ENCODE measurements around the gene LPIN1.

The LPIN1 gene

DNA sequence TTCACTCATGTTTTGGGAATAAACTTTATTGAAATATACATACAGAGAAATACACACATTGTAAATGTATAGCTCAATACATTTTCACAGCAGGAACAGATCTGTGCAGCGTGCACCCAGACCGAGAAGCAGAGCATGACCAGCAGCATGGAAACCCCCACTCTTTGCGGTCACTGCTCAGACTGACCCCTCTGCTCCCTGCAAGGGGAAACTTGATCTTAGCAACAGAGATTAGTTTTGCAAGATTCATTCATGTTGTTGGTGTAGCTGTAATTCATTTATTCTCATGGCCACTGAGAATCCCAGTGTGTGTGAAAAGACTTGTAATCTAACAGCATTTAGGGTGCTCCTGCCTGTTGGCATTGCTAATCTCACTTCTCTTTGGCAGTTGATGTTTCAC is 35.2 kb downstream of the LPIN1 start:
- DNase-seq (ENCODE audit: low spot score) (no peak), FAIRE-seq (no peak)

- FAIRE-seq (no peak), DNase-seq (ENCODE audit: low spot score) (no peak)
Observed at GRCh38 chr2:11784280-11784679, 37.8 kb downstream of the LPIN1 start.

DNA sequence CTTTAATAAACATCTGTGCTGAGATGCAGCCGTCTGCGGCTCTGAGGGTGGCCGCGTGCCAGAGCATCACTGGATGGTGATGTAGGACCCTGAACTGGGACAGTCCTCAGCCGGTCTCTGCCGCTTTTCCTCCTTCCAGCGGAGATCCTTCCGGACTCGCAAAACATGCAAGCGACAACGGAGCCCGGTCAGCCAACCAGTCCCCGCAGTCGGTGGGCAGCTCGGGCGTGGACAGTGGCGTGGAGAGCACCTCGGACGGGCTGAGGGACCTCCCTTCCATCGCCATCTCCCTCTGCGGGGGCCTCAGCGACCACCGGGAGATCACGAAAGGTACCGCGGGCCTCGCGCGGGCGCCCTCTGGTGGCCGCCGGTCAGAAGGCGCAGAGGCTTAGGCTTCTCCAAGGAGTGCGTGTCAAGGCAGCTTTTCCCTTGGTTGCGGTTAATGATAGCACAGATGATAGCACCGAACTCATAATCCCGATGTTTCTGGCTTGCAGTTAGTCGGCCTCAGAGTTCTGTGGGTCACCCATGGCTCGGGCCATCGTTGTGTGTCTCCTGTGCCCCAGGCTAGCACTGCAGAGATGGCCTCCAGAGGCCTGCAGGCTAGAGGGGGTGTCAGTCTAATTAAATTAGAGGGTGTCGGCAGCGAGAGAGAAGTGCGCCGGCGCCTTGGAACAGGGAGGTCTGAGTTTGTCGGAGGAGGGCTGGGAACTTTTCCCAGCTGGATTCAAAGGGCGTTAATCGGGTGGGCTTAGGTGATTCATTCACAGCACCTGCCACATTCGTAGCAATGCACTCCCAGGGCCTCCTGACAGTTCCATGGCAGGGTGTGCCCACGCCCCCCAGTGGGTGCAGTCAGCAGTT is 38.5 kb downstream of the LPIN1 start:
- no peak for DNase-seq (ENCODE audit: low spot score)
- FAIRE-seq, result no peak

GRCh38 chr2:11785611-11785940 is 39.1 kb downstream of the LPIN1 start:
- FAIRE-seq, result no peak
- no peak for DNase-seq (ENCODE audit: low spot score)

DNA sequence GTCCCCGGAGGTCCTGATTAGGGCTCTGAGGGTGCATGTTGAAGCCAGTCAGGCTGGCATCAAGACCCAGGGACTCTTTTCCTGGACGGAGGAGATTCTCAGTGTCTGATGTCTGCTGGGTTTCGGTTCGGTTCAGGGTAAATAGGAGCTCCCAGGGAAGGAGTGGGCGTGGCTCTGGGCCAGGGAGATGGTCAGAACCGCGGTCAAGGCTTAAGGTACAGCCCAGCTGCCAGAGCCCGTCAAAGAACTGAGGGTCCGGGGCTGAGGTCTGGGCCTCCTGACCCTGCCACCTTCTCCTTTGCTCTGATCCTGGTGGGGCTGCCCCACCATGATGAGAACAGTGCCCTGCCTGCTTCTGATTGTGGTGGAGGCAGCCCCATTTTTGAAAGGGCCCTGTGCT is 39.8 kb downstream of the LPIN1 start:
- no peak for FAIRE-seq

GRCh38 chr2:11786592-11786991 is 40.2 kb downstream of the LPIN1 start:
- DNase-seq (ENCODE audit: low spot score) (no peak), FAIRE-seq (no peak)

More for the DNA sequence above, 39.8 kb downstream of the LPIN1 start:
- DNase-seq (ENCODE audit: low spot score), result no peak

- DNase-seq (ENCODE audit: low spot score) (no peak), FAIRE-seq (no peak)
Observed at GRCh38 chr2:11787991-11788390, 41.6 kb downstream of the LPIN1 start.

- DNase-seq (ENCODE audit: low spot score), result no peak
- no peak for FAIRE-seq
Observed at GRCh38 chr2:11788461-11789124, 42.2 kb downstream of the LPIN1 start.

GRCh38 chr2:11789243-11789642 is 42.8 kb downstream of the LPIN1 start:
- DNase-seq (ENCODE audit: low spot score), result no peak
- FAIRE-seq, result no peak

DNA sequence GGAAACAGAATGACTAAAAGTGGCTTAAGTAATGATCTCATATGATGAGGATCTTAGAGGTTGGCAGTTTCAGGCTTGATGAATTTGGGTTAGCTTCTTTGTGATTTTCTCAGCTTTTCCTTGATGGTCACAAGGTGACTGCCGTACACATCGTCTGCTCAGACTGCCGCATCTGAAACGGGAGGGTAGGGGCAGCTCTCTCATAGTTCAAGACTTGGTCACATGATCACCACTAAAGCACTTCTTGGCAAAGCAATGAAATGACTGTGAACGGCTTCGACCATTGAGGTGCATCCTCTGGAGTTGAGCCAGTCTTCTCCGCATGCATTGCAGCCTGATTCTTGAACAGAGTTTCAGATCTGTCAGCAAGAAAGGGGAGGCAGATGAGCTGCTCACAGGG is 43.8 kb downstream of the LPIN1 start:
- no peak for FAIRE-seq

DNA sequence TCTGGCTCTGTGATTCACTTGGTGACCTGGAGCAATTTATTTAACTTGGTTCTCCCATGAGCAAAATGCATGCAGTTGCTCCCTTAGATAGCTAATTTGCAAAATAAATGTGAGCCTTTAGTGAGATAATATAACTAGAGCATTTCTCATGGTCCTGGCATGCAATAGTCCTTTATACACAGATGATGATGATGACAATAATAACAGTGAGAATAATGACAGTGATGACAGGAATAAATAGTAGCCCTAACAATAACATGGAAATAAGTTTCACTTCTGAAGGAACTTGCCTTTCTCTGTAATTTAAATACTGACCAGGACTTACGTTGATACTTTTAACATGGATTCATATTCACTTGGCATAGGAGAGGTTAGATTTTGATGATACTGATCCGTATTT is 49.2 kb downstream of the LPIN1 start:
- DNase-seq (ENCODE audit: low spot score), result no peak
- FAIRE-seq, result no peak

More for the DNA sequence above, 43.8 kb downstream of the LPIN1 start:
- DNase-seq (ENCODE audit: low spot score), result no peak

DNA sequence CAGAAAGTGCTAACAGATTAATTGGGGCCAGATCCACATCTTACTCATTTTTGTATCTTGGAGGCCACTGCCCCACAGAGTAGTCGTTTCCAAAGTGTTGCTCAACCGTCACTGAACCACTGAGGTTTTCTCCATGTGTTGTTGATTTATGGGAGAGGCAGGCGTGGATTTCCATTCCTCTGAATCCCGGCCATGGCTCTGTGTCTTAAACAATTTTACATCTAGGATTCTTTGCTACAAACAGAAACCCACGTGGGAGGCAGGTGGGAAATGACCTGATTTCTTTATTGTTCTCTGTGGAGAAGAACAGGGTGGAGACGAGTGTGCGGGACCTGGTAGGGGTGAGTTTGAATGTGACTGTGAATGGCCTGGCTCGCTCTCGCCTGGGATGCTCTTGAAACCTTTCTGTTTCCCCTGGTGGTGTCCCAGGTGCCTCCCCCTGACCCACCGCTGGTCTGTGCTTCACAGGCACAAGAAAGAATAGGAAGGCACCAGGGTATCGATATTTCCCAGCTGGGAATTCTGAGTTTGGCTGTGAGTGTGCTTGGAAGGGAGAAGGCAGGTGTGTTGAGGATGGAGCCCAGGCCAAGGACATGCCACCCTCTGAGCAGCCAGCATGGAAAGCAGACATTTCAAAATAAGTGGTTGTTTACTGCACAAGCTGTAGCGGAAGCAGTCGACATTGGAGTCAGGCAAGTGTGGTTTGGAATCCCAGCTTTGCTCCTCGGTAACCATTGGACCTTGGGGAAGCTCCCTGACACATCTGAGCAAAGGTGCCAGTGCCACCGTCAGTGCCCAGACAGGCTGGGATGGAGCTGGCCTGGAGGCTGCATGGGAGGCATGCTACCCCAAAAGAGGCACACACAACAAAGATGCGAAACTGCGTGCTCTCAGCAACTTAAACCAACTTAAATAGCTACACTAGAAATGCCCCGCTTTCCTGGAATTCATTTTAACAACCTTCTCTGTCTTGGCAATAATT is 50.0 kb downstream of the LPIN1 start:
- no peak for DNase-seq (ENCODE audit: low spot score)

DNA sequence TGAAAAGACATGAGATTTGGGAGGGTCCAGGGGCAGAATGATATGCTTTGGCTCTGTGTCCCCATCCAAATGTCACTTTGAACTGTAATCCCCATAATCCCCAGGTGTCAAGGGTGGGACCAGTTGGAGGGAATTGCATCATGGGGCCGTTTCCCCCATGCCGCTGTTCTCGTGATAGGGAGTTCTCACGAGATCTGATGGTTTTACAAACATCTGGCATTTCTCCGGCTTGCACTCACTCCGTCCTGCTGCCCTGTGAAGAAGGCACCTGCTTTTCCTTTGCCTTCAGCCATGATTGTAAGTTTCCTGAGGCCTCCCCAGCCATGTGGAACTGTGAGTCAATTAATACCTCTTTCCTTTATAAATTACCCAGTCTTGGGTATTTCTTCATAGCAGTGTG is 51.4 kb downstream of the LPIN1 start:
- no peak for FAIRE-seq
- no peak for DNase-seq (ENCODE audit: low spot score)

More for the DNA sequence above, 50.0 kb downstream of the LPIN1 start:
- FAIRE-seq, result no peak

GRCh38 chr2:11798701-11799435 is 52.4 kb downstream of the LPIN1 start:
- DNase-seq (ENCODE audit: low spot score), result no peak
- FAIRE-seq, result no peak

- FAIRE-seq (no peak), DNase-seq (ENCODE audit: low spot score) (no peak)
Observed at GRCh38 chr2:11799826-11800225, 53.4 kb downstream of the LPIN1 start.

- DNase-seq (ENCODE audit: low spot score) (no peak), FAIRE-seq (no peak)
Observed at GRCh38 chr2:11802782-11803191, 56.4 kb downstream of the LPIN1 start.

- FAIRE-seq (no peak), DNase-seq (ENCODE audit: low spot score) (no peak)
Observed at GRCh38 chr2:11805024-11805423, 58.6 kb downstream of the LPIN1 start.

DNA sequence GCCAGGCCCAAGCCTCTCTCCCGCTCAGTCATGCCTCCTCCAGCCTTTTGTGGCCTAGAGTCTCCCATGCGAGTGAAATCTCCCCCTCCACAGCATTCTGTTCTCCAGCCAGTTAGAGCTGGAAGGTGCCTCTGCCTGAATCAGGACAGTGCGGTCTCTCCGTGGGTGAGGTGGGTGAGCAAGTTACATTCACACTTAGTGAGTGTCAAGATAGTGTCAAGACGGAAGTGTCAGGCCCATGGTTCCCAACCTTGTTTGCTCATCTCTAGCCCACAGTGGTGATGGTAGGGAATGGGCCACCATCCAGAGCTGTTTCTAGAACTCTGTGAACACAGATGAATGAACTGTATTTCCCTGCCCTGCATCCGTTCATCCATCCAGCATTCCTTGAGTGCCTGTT is 59.5 kb downstream of the LPIN1 start:
- FAIRE-seq (no peak), DNase-seq (ENCODE audit: low spot score) (no peak)

DNA sequence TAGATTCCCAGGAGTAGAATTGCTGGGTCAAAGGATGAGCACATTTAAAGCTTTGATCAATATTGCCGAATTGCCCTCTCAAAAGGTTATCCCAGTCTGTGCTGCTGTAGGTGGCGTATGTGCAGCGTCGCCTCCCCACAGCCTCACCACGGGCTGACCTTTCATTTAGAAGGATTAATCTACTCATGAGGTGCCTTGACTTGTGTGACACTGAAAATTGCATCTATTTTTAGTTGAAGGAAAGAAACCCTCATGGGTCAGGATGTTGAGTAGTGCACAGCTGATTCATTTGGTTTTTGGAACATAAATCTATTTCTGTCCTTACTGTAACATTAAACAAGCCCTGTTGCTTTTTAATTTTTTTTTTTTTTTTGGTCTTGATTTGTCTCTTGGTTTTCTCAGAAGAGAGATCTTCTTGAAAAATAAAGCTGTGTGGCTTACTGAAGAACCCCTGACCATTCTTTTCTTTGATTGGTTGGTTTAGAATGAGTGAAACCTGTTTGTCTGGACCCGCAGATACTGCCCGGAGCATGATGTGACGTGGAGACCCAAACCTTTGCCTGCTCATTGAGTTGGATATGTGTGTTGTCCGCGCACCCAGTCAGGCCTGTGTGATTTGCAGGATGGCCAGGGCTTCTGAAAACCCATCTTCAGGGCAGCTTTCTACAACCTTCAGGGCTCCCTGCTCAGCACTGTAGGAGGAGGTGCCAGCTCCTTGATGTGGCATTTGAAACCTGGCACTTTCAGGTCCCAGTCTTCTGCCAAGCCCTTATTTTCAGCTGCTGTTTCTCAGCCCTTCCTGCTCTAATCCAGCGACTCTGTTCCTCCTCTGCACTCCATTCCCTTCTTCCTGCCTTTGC is 61.0 kb downstream of the LPIN1 start:
- FAIRE-seq (no peak), DNase-seq (ENCODE audit: low spot score) (no peak)

- no peak for DNase-seq (ENCODE audit: low spot score)
- no peak for FAIRE-seq
Observed at GRCh38 chr2:11808016-11808400, 61.6 kb downstream of the LPIN1 start.

Measured in RCC 7860 (cell line).